Peyer's patch (tissue), 4 donors: ENCODE data around the gene VANGL1.

Experiments
- CTCF ChIP-seq, 6 experiments: fragments of 450-650 bp in 4 of 6; fragments of 200-600 bp in 2 of 6; sonication (generic) in 1 of 6; IDR thresholded peaks; one replicate each; pipeline ENCODE4 v1.5.1; 2017 to 2019; ENCODE audit warnings: antibody characterized with exemption in 6 of 6, mild to moderate bottlenecking in 3 of 6, moderate library complexity in 1 of 6
- POLR2A ChIP-seq, 2 donors: fragments of 450-650 bp; IDR thresholded peaks; one replicate each; pipeline ENCODE4 v1.5.1; 2017; ENCODE audit warnings: antibody characterized with exemption in 2 of 2, mild to moderate bottlenecking in 2 of 2, moderate library complexity in 2 of 2

GRCh38 chr1:115722221-115722620, 80.5 kb downstream of the VANGL1 start:
- no peak for TF ChIP-seq CTCF (IDR thresholded peaks at IDR 0.05)
- TF ChIP-seq POLR2A (IDR thresholded peaks at IDR 0.05) = no peak
